ENCODE measurements around the gene DNAH14.

The DNAH14 gene

DNA sequence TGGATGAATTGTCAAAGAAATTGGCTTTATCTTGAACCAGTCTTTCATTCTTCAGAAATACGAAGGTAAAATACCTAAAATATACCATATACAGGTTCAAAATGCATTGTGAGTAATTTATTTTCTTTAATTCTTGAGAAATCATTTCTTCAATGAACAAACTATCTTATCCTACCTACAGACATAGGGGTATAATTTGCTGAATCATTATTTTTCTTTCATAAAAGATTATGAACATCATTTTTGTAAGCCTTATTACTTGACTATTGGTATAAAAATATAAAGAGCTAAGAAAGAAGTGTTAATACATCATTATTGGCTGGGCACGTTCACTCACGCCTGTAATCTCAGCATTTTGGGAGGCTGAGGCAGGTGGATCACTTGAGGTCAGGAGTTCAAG is 167.7 kb downstream of the DNAH14 start:
- no peak for DNase-seq (ENCODE audit: low spot score)
- no peak for TF ChIP-seq CTCF (IDR thresholded peaks at IDR 0.05; ENCODE audit: extremely low read depth, missing control alignments)

GRCh38 chr1:225111000-225111399 is 181.5 kb downstream of the DNAH14 start:
- no peak for TF ChIP-seq CTCF (IDR thresholded peaks at IDR 0.05; ENCODE audit: extremely low read depth, missing control alignments)
- DNase-seq (ENCODE audit: low spot score): no peak

GRCh38 chr1:225113265-225113664 is 183.8 kb downstream of the DNAH14 start:
- no peak for TF ChIP-seq CTCF (IDR thresholded peaks at IDR 0.05; ENCODE audit: extremely low read depth, missing control alignments)
- no peak for DNase-seq (ENCODE audit: low spot score)

DNA sequence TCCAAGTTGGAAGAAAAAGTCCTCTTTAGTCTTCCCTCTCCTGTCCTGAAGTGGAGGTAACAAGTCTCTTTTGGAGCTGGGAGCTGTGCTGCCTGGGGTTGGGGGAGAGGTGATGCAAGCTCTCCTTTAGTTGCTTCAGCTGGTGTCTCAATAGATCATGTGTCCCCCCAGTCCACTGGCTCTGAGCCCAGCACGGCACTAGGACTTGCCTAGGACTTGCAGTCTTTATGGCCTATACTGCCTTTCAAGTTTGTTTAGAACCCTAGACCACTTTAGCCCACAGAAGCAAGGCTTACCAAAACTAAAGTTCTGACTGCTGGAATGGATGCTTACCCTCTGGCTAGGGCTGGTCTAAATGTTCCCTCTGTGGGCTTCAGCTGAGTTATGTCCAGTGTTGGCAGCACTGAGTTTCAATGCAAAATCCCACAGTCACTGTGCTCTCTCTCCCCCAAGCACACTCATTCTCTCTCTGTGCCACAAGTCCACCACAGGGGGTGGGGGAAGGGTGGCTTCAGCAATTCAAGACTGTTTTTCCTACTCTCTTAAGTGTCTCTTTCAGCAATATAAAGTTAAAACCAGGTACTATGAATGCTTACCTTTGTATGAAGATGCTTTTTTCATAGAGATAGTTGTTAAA is 185.0 kb downstream of the DNAH14 start:
- TF ChIP-seq CTCF (IDR thresholded peaks at IDR 0.05; ENCODE audit: extremely low read depth, missing control alignments): no peak
- DNase-seq (ENCODE audit: low spot score): no peak

DNA sequence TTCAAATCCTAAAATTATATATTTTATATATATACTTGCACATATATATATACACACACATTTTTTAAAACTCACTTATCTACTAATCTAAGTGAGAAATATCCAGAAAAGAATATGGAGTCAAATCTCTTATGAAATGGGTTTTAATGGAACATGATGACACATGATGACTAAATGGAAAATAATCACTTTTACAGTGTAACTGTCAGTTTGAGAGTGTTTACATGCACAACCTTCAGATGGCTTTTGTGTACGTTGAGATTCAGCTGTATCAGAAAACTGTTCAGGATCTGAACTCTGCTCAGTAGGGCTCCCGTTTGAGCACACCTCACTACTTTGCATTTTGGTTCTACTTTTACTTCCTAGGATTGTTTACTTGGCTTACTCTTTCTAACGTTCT is 189.8 kb downstream of the DNAH14 start:
- no peak for TF ChIP-seq CTCF (IDR thresholded peaks at IDR 0.05; ENCODE audit: extremely low read depth, missing control alignments)
- DNase-seq (ENCODE audit: low spot score): no peak

- DNase-seq (ENCODE audit: low spot score): no peak
- TF ChIP-seq CTCF (IDR thresholded peaks at IDR 0.05; ENCODE audit: extremely low read depth, missing control alignments): no peak
Observed at GRCh38 chr1:225121095-225121494, 191.6 kb downstream of the DNAH14 start.

GRCh38 chr1:225131869-225132268 is 202.4 kb downstream of the DNAH14 start:
- no peak for TF ChIP-seq CTCF (IDR thresholded peaks at IDR 0.05; ENCODE audit: extremely low read depth, missing control alignments)
- DNase-seq (ENCODE audit: low spot score): no peak

Measured in GM20000 (cell line).